ENCODE results near the gene EIF4H. TPM values are rescaled to one million over a fixed set of nuclear protein-coding genes. Genes with fewer than 3 reads are reported as not detected.

EIF4H gene
- total and polyA plus RNA-seq, 2 of the 8 experiments (the other 6 are each of a cell fraction or from before 2014, with no cell fraction given): 323 to 382 TPM

- 96% methylated on average over 5 of the region's 5 CpGs; no CpG with 5 or more reads in 1 of the 2 experiments for WGBS, 2 experiments (ENCODE audit: extremely low coverage in 1 of 2, insufficient coverage in 1 of 2, insufficient read length in 1 of 2, insufficient replicate concordance in 2 of 2, low coverage in 1 of 2, low lambda C conversion rate in 2 of 2, missing lambda C conversion rate in 1 of 2)
- Histone ChIP-seq H3K23me2 (ENCODE audit: low read depth, low read length) (no peaks in the 10 kb centered on the region), H3K9ac (replicated peaks in 1 of 4; ENCODE audit: extremely low read depth in 1 of 4, low read depth in 3 of 4, low read length in 3 of 4) (no peak overlapping the region), H3K4me2 (ENCODE audit: insufficient read depth in 1 of 2, low read depth in 2 of 2, low read length in 2 of 2) (no peak overlapping the region), H3K23ac (ENCODE audit: insufficient read length) (no peak overlapping the region), H2BK12ac (ENCODE audit: low read depth, low read length) (no peak overlapping the region), H2AFZ (ENCODE audit: low read length) (no peak overlapping the region), H3K27me3 (replicated peaks in 1 of 4; ENCODE audit: control insufficient read depth in 3 of 4, extremely low read depth in 1 of 4, insufficient read depth in 3 of 4, low read length in 3 of 4) (no peaks in the 10 kb centered on the region), H2BK20ac (ENCODE audit: low read length) (no peak overlapping the region), H3K4ac (replicated peaks; ENCODE audit: insufficient read length, low read depth, low read length) (no peak overlapping the region), H2BK5ac (ENCODE audit: low read depth, low read length) (no peak overlapping the region), H4K5ac (ENCODE audit: insufficient read length, low read depth, low read length) (no peak overlapping the region), H3K79me2 (ENCODE audit: control insufficient read depth in 1 of 2, insufficient read depth in 2 of 2, low read length in 2 of 2) (no peaks in the 10 kb centered on the region), H3K14ac (ENCODE audit: insufficient read length) (no peak overlapping the region), H3K56ac (replicated peaks; ENCODE audit: insufficient read length, low read depth, low read length) (no peak overlapping the region), H3K4me3 (ENCODE audit: extremely low read depth in 1 of 4, insufficient read depth in 2 of 4, low read depth in 3 of 4, low read length in 4 of 4) (no peak overlapping the region), H4K91ac (replicated peaks; ENCODE audit: insufficient read length, low read length) (no peak overlapping the region), H3K36me3 (ENCODE audit: control insufficient read depth in 2 of 4, insufficient read depth in 4 of 4, low read length in 3 of 4) (peaks cover 2 to 40% (median 18%) of the 10 kb centered on the region in 4 experiments; a peak in 7 of 8 replicates), H2BK15ac (ENCODE audit: low read length) (no peak overlapping the region), H2AK5ac (ENCODE audit: low read depth, low read length) (no peak overlapping the region), H3K27ac (ENCODE audit: low read depth, low read length) (no peak overlapping the region), H4K20me1 (replicated peaks in 1 of 2; ENCODE audit: control insufficient read depth in 1 of 2, insufficient read depth in 2 of 2, low read length in 2 of 2) (peaks cover 4 to 12% of the 10 kb centered on the region in 2 experiments), H3K79me1 (ENCODE audit: low read depth, low read length) (no peaks in the 10 kb centered on the region), H3K9me3 (ENCODE audit: insufficient read depth in 2 of 2, low read depth in 1 of 2, low read length in 1 of 2) (no peaks in the 10 kb centered on the region), H4K8ac (ENCODE audit: extremely low read depth, insufficient read depth, low read length) (no peak overlapping the region), H3K4me1 (replicated peaks in 1 of 4; ENCODE audit: control insufficient read depth in 3 of 4, insufficient read depth in 4 of 4, low read length in 3 of 4) (no peaks in the 10 kb centered on the region), H3K18ac (ENCODE audit: extremely low read depth, low read length) (no peak overlapping the region), H2BK120ac (replicated peaks; ENCODE audit: low read depth, low read length) (no peak overlapping the region)
- no peak for FAIRE-seq
- DNase-seq (ENCODE audit: low read depth in 1 of 2, low spot score in 2 of 2): no peak
- ChIA-PET POLR2A (ENCODE audit: partially characterized antibody) (interaction anchor here (0.8 to 1.6 kb wide), 5 partner anchors 9 to 152 kb away, joined by 3 to 5 read pairs (median 4); no protein-coding TSS in a partner anchor), CTCF (ENCODE audit: partially characterized antibody) (interaction anchor here (0.6 to 2.1 kb wide), 5 partner anchors 8 to 363 kb away, joined by 3 to 9 read pairs (median 4); no protein-coding TSS in a partner anchor)
- TF ChIP-seq RBBP5 (IDR thresholded peaks at IDR 0.05; ENCODE audit: borderline replicate concordance, low read depth, low read length): no peak
- no peak for TF ChIP-seq GTF2F1 (IDR thresholded peaks at IDR 0.05; ENCODE audit: borderline replicate concordance, low read depth, low read length)
- no peak for TF ChIP-seq BACH1 (IDR thresholded peaks at IDR 0.05; ENCODE audit: low read length)
- no peak for TF ChIP-seq ATF3 (IDR thresholded peaks at IDR 0.05; ENCODE audit: insufficient read depth, low read depth, low read length)
- no peak for TF ChIP-seq CEBPB (IDR thresholded peaks at IDR 0.05; ENCODE audit: low read depth, low read length)
- TF ChIP-seq HDAC2 (IDR thresholded peaks at IDR 0.05; ENCODE audit: borderline replicate concordance in 1 of 2, low read depth in 2 of 2, low read length in 2 of 2): no peak
- TF ChIP-seq BRCA1 (IDR thresholded peaks at IDR 0.05; ENCODE audit: low read depth, low read length): no peak
- TF ChIP-seq SIX5 (IDR thresholded peaks at IDR 0.05; ENCODE audit: low read depth, low read length): no peak
- TF ChIP-seq RFX5 (IDR thresholded peaks at IDR 0.05; ENCODE audit: borderline replicate concordance, low read depth, low read length): no peak
- no peak for TF ChIP-seq TBP (IDR thresholded peaks at IDR 0.05; ENCODE audit: low read depth, low read length)
- no peak for TF ChIP-seq FOSL1 (IDR thresholded peaks at IDR 0.05; ENCODE audit: insufficient read depth, low read depth, low read length)
- no peak for TF ChIP-seq CTBP2 (IDR thresholded peaks at IDR 0.05; ENCODE audit: borderline replicate concordance, insufficient read depth, insufficient read length, low read length)
- TF ChIP-seq EP300 (IDR thresholded peaks at IDR 0.05; ENCODE audit: borderline replicate concordance in 1 of 2, low read depth in 2 of 2, low read length in 2 of 2): no peak
These were observed 52.5 kb downstream of the EIF4H start for GRCh38 chr7:74226633-74227032.

Measured in H1 (cell line).